GM19455 (cell line): ENCODE measurements around the gene PHF2.

Source experiments
- ATAC-seq: cut with Tn5 transposase; IDR thresholded peaks from one replicate; pipeline ENCODE4 v1.9.1; 2021; ENCODE audit not compliant: unreplicated experiment

Gene PHF2

GRCh38 chr9:93567271-93567959, 9.0 kb upstream of the PHF2 start:
- no peak for ATAC-seq

- ATAC-seq = no peak
Measured at GRCh38 chr9:93568169-93568568, 8.2 kb upstream of the PHF2 start.

- no peak for ATAC-seq
Measured at GRCh38 chr9:93569621-93570174, 6.7 kb upstream of the PHF2 start.

GRCh38 chr9:93572221-93572620, 4.2 kb upstream of the PHF2 start:
- no peak for ATAC-seq

GRCh38 chr9:93572636-93573515, 3.5 kb upstream of the PHF2 start:
- no peak for ATAC-seq

- ATAC-seq = no peak
Measured at GRCh38 chr9:93573516-93573828, 2.9 kb upstream of the PHF2 start.

- no peak for ATAC-seq
Measured at GRCh38 chr9:93574091-93574899, 2.1 kb upstream of the PHF2 start.

GRCh38 chr9:93574900-93575795, 1.2 kb upstream of the PHF2 start:
- ATAC-seq = no peak

- peak; percentile 50 for ATAC-seq
Measured at GRCh38 chr9:93575796-93576257, 557 bp upstream of the PHF2 start.

GRCh38 chr9:93577078-93577974, 942 bp downstream of the PHF2 start:
- peak; percentile 8 for ATAC-seq

GRCh38 chr9:93577975-93578682, 1.7 kb downstream of the PHF2 start:
- no peak for ATAC-seq

- ATAC-seq = no peak
Measured at GRCh38 chr9:93578844-93579243, 2.5 kb downstream of the PHF2 start.

- ATAC-seq = no peak
Measured at GRCh38 chr9:93579711-93580516, 3.5 kb downstream of the PHF2 start.

GRCh38 chr9:93580654-93581380, 4.4 kb downstream of the PHF2 start:
- no peak for ATAC-seq

- no peak for ATAC-seq
Measured at GRCh38 chr9:93582115-93582514, 5.7 kb downstream of the PHF2 start.

GRCh38 chr9:93582550-93582949, 6.2 kb downstream of the PHF2 start:
- ATAC-seq = no peak

- no peak for ATAC-seq
Measured at GRCh38 chr9:93585259-93585658, 8.9 kb downstream of the PHF2 start.
